Activated CD4-positive, CD25-positive, alpha-beta regulatory T cell treated with anti-CD3 and anti-CD28 coated beads, Interleukin-2, amount 50 U/mL, for 16 hours (primary cell): ENCODE measurements around the gene AFG3L2.

Source experiments
- DNase-seq: peaks from one replicate; pipeline ENCODE4 v3.0.0-alpha.2; 2020; ENCODE audit warnings: low read depth, low spot score

The AFG3L2 gene

DNA sequence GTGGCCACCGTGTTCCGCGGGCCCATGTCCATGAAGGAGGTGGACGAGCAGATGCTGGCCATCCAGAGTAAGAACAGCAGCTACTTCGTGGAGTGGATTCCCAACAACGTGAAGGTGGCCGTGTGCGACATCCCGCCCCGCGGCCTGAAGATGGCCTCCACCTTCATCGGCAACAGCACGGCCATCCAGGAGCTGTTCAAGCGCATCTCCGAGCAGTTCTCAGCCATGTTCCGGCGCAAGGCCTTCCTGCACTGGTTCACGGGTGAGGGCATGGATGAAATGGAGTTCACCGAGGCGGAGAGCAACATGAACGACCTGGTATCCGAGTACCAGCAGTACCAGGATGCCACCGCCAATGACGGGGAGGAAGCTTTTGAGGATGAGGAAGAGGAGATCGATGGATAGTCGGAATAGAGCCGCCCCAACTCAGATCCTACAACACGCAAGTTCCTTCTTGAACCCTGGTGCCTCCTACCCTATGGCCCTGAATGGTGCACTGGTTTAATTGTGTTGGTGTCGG is 51.2 kb downstream of the AFG3L2 start:
- DNase-seq, result no peak

DNA sequence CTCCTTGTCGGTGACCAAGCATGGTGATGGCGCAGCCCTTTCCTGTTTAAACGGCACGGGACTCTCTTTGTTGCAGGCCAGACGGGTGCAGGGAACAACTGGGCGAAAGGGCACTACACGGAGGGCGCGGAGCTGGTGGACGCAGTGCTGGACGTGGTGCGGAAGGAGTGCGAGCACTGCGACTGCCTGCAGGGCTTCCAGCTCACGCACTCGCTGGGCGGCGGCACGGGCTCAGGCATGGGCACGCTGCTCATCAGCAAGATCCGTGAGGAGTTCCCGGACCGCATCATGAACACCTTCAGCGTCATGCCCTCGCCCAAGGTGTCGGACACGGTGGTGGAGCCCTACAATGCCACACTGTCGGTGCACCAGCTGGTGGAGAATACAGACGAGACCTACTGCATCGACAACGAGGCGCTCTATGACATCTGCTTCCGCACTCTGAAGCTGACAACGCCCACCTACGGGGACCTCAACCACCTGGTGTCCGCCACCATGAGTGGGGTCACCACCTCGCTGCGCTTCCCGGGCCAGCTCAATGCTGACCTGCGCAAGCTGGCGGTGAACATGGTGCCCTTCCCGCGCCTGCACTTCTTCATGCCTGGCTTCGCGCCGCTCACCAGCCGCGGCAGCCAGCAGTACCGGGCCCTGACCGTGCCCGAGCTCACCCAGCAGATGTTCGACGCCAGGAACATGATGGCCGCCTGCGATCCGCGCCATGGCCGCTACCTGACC is 51.9 kb downstream of the AFG3L2 start:
- DNase-seq, result no peak

DNA sequence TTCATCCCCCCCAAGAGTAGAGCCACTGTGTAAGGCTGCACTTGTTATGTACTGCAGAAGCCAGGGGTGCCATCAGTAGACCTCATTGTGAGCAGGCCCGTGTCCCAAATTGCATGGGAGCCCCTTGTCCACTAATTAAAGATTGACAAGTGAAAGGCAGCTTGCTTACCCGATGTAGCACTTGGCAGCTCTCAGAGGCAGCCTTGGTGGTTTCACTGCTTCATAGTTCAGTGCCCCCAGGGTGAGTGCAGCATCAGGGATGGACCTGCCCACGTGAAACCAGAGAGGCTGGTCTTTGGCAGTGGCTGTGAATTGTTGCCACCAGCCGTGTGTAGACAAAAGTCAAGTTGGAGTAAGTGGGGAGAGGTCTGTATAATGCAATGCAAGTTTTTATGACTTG is 55.7 kb downstream of the AFG3L2 start:
- DNase-seq, result no peak

DNA sequence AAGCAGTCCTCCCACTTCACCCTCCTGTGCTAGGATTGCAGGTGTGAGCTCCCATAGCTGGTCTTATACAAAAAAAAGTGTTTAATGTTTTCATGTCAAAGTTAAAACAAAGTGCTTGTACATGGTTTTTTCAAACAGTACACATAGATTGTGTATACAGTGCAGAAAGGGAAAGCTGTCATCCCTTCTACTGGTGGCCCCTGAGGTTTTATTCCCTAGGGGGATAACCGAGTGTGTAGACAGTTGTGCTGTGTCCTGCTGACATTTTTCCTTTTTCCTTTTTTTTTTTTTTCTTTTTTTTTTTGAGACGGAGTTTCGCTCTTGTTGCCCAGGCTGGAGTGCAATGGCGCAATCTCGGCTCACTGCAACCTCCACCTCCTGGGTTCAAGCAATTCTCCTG is 58.2 kb downstream of the AFG3L2 start:
- no peak for DNase-seq

DNA sequence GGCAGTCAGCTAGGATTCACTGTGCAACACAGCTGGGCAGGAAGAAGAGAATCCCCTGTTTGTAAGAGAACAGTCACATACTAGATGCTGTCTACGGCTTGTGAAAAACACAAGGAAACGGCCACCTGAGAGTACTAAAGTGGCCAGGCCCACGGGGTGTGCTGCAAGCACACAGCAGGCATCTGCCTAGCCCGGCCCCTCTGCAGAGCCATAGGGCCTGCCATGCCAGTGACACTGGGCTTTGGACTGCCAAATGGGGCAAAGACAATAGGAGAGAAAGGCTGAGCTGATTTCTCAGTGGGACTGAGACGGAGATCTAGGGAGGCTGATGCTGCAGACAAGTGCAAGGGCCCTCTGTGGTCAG is 58.7 kb downstream of the AFG3L2 start:
- no peak for DNase-seq

DNA sequence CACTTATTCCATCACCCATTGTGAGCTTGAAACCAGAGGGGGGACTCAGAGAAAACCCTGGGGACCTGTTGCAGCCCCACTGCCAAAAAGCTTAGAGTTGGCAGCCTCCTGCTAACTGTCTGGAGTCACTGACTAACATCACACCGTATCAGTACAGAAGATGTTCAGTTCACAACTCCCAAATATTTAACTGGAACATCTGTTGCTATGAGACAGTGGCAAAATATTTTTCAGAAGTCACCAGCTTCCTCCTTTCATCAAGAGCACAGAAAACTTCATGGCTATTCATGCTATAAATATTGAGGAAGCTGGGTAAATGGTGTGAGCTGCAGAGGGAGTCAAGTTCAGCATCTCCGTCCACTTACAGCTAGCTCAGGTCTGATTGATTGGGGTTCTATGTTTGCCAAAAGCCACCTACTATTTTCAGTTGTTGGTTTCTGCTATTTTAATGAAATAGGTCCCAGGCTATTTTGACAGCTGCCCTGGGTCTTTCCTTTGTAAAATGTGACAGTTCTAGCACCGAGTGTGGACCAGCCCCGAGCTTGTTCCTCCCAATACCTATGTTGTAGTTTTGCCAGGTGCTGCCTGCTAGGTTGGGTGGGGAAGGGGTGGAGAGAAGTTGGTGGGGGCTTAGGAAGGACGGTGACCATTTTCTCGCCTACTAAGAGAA is 59.2 kb downstream of the AFG3L2 start:
- no peak for DNase-seq

DNA sequence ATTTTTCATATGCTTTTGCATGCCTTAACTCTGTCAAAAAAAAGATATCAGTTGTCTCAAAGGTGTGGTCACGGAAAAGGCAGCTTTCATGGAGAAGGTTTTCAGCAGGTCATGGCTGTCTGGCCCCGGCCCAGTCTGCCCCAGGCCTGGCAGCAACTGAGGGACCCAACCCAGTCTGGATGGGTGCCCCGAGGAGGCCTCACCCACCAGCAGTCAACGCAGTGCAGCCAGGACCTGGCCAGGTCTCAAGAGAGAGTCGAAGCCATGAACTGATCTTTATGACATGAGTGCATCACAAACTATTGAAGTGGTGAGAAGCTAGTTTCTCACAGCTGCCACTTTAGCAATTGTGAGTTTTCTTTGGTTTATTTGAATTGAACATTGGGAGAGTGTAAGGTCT is 61.1 kb downstream of the AFG3L2 start:
- DNase-seq, result no peak

DNA sequence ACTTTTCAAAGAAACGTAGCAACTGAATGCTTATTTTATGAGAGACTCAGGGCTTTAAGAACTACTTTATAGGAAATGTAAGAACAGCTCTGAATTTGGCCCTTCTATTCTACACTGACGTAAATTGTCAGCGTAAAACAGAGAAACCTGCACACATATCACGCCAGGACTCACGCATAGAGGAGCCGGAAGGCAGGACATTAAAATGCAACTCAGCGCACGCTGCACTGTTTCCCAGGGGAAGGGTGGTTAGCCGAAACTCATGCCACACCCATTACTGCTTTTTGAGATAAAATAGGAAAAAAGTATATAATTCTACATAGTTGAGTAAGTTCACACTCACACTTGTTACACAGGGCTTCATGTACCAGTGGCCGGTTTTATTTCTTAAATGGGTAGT is 61.5 kb downstream of the AFG3L2 start:
- DNase-seq, result no peak

DNA sequence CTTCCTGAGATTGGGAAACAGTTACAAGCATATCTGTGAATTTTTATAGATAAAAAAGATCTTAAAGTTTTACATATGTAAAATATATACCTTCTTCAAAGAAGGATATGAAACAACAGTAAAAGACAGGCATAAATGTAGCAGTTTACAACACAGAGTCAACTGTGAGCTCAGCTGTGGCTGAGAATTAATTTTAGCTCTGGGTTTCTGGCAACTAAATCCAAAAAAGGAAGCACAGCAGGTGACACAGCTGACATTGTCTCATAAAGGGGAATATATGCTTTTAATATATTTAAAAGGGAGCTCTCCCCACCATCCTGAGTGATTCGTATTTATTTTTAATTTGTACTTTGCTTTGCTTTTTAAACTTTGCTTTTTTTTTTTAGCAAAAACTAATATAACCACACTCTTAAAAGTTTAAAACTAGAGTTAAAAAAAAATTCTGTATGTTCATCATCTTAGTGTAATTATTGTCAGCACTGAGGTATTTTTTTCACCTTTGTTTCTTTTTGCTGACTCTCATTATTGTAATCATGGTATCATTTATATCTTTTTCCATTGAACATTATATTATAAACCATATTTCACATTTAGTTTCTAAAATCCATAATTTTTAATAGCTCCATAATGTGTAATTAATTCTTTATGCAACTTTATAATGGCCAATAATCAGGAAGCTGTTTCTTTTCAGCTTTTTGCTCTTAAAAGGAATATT is 62.3 kb downstream of the AFG3L2 start:
- DNase-seq, result no peak

DNA sequence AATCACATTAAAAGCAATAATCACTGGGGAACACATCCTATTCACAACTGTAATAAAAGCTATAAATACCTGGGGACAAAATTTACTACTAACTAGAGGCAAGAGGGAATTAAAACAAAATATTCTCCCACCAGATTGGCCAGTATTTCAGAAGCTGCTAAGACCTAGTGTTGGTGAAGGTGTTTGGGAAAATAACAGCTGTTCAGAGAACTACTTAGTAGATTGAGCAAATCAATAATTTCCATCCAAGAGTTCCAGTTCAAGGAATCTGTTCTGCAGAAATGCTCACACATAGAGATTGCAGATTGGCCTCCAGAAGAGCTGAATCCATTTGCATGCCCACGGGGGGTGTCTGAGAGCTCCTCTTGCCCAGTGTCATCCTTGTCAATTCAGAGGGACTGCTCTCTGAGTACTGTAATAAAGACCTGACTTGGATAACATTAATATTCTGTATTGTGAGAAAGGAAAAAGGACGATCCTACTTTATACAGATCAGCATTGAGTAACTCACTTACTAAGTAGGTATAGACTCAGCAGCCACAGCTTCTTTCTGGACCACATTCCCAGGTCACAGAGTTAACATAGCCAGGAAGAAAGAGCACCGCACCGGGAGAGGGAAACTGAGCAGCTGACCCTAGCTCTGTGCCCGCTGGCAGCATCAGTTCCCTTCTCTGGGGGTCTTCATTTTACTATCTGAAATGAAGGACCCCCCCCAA is 63.3 kb downstream of the AFG3L2 start:
- DNase-seq, result no peak

DNA sequence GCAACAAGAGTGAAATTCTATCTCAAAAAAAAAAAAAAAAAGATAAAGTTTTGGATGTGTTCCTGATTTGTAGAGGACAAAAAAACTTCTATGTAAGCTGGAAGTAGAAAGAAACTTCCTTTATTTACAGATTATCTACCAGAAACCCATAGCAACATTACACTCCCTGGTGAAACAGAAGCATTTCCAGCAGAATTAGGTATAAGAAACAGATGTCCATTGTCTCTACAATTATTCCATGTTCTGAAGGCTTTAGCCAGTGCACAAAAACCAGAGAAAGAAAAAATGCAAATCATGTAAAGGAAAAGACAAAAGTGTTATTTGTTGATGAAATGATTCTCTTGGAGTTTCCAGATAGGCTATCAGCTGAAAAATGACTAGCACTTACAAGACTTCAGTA is 64.1 kb downstream of the AFG3L2 start:
- DNase-seq, result no peak

DNA sequence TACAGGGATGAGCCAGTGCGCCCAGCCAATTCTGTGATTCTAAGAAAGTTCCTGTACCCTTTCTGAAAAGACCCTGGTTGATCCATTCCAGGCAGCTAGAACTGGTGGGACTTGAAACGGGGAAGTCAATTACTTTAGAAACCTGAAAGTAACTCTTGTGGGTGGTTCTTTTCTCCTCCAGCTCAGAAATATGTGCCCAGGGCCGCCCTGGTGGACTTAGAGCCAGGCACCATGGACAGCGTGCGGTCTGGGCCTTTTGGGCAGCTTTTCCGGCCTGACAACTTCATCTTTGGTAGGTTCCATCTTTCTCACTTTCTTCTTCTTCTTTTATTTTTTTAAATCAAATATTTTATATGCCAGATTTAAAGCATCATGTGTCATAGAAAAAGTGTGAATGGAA is 66.3 kb downstream of the AFG3L2 start:
- DNase-seq, result no peak

DNA sequence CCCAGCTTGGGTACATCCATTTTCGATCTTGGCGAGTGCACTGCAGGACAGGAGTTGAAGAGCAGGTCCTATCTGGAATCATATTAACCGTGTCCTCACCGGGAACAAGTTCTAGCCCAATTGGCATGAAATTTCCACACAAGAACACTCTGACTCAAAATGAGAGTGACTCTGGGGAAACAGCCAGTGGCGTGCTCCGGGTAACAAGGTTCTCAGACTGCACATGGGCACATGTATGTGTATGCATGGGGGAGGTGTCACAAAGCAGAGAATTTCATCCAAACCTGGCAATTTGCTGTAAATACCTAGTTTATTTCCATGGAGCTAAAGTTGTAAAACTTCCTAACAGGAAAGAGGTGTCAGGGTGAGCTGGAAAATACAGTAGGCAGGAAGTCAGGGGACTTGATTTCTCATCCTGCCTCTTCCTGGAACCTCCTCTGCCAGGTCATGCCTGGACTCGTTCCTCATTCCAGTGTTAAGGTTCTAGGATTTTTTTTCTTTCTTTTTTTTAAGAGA is 67.3 kb downstream of the AFG3L2 start:
- no peak for DNase-seq

DNA sequence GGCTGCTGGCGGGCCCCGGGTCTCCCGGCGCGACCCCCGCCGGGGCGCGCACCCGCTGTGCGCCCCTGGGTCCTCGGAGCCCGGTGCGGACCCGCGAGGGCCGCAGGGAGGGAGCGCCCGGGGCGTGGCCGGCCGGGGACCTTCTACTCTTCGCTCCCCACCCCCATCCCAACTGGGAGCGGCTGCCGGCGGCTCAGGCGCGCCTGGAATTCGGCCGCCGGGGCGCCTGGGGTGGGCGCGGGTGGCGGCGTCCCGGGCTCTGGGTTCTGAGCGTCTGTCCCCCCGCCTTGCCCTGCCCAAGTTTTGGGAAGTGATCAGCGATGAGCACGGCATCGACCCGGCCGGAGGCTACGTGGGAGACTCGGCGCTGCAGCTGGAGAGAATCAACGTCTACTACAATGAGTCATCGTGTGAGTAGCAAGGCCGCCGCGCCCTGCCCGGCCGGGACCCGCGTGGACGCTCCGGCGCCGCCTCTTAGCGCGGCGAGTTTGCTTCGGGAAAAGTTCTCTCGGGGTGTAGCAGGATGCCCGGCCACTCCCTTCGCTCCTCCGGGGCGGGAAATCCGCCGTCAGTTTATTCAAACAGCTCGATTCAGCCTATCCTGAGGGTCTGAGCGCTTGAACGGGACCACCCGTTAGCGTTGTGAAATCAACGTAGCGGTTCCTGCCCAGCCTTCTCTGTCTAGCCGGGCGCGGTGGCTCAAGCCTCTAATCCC is 68.5 kb downstream of the AFG3L2 start:
- no peak for DNase-seq

DNA sequence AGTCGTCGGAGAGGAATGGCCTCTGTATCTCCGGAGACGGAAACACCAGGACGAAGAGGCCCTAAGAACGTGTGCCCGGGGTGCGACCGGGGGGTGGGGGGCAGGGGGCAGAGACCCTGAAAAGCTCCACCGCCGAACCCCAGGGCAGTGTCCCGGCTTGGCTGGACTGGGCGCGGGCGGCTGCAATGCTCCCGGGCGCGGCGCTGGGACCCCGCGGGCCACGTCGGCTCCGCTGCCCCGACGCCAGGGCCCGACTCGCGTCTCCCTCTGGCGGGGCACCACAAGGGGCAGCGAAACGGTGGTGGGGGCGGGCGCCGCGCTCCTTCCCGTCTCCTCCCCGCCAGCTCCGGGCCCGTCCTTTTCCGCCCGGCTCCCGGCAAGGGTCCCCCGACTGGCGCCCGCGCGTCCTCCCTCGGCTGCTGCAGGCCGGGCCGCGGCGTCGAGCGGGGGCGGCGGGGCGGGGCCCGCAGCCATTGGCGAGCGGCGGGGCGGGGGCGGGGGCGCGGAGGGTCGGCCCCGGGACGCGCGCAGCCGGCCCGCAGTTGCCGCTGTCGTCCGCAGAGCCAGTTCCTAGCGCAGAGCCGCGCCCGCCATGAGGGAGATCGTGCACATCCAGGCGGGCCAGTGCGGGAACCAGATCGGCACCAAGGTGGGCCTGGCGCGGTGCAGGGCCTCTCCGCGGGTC is 69.2 kb downstream of the AFG3L2 start, which contains the start of gene TUBB6:
Gene TUBB6 (plus strand): TSS at position 541 of the 685 bp plus-strand sequence. CDS start 52 bp downstream, at position 593.
- no peak for DNase-seq

DNA sequence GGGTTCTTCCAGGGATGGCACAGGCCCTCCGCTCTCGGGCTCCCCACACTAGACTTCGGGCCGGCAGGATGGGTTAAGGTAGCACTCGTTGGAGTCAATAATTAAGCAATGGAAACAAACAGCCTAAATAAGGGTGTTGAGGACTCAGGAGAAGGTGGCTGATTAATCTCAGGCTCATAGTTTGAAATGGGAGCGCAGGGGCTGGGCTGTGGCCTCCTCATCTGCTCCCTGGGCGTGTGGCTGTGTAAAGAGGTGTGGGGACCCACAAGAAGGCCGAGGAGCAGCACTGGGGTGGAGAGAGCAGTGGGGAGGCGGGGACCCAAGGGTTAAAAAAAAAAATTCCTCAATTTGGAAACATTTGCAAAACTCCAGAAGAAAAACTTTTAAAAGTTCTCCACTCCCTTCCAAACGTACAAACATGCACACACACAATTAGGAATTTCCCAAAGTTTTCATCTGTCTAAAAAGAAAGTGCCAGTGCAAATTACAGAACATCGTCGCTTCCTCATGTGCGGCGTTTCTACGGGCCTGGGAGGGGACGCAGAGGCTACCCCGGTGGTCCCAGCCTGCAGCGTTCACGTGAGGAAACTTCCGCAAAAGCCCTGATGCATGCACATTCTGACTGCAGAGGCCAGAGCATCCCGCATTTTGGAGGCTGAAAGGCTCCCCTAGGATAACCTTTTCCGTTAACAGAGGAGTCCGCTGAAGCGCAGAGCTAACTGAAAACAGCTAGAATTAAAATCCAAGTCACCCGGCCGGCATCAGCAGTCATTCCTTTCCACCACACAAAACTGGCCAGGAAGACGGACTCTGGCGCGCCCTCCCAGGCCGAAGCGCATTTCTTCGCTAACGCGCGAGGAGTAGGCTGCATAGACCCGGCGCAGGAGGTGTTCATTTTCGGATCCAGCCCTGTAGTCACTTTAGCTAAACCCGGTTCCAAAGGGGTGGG is 70.0 kb downstream of the AFG3L2 start:
- DNase-seq, result no peak

DNA sequence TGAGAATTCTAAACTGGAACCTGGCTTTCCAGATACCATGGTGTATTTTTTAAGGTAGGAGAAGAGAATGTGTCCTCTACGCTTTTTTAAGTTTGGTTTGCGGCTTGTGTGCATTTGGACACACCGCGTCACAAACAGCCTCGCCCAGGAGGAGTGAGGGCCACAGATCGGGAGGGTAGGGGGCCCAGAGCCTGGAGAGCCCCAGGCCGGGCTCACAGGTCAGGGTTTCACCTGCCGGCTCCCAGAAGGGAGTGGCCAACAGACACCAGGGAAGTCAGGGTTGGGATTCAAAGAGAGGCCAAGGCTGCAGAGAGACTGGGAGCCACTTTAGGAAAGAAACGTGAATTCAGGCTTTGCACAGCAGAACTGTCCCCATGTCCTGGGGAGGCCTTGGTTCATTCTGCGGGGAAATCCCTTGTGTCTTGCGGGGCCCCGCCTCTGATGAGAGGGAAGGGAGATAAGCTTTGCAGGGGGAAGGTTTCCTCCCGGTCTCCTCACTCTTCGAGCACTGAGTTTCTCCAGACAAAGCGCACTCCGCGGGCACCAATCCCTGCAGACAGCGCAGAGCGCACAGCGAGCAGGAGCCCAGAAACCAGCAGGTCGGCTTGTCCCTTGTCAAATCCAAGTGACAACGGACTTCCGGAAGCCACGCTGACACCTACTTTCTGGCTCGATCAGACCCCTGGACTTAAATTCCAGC is 70.9 kb downstream of the AFG3L2 start:
- DNase-seq, result no peak

DNA sequence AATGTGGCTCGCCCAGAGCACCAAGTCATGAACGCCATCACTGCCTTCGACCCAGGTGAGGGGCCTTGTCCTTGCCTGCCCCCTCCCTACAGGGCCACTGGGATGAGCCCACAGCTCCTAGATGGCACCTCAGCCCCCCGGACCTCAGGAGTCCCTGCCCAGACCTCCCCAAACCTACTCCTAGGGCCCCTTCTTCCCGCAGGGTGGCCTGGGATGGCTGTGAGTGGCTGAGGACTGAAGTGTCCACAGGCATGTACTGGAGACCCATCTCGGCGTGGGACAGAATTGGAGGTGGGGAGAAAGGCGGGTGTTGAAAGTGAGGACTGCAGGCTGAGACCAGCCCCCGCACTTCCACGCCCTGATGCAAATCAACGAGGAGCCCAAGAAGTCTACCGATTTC is 71.8 kb downstream of the AFG3L2 start:
- DNase-seq, result no peak
